ENCODE results near the gene MYH7B. TPM values are rescaled to one million over a fixed set of nuclear protein-coding genes. Genes with fewer than 3 reads are reported as not detected.

Gene MYH7B
- total RNA-seq, 1 experiment from 2014 or later, result 0.74 TPM

GRCh38 chr20:34927736-34928135 lies 27.9 kb upstream of the MYH7B start:
- intact Hi-C loops (cut with micrococcal nuclease), result no loop called here
- CTCF ChIA-PET, result no interaction called here
- H3K27me3 ChIP-seq (ENCODE audit: insufficient read depth, low read length), result no peaks in the 10 kb centered on the region
- no TSS peak for BruUV-seq (replicated peaks)
- no peak for TF ChIP-seq CBX3 (IDR thresholded peaks at IDR 0.05; ENCODE audit: low read depth)
- no peak for TF ChIP-seq FOSL1 (IDR thresholded peaks at IDR 0.05; ENCODE audit: low read depth)
- TF ChIP-seq ELF1 (IDR thresholded peaks at IDR 0.05; ENCODE audit: borderline replicate concordance, low read depth), result no peak
- POLR2A ChIA-PET, result no interaction called here
- H3K4me3 ChIP-seq (replicated peaks in 1 of 2; ENCODE audit: low read depth in 1 of 2, low read length in 2 of 2), result no peak overlapping the region
- H3K79me2 ChIP-seq (ENCODE audit: insufficient read depth, low read length), result no peaks in the 10 kb centered on the region
- ATAC-seq (no peak), DNase-seq (ENCODE audit: low read depth, low spot score) (no peak)
- H3K36me3 ChIP-seq (ENCODE audit: control insufficient read depth in 1 of 2, insufficient read depth in 2 of 2, low read length in 2 of 2), result peaks cover 16 to 52% of the 10 kb centered on the region in 2 experiments
- H4K20me1 ChIP-seq (ENCODE audit: insufficient read depth), result no peaks in the 10 kb centered on the region
- H3K4me1 ChIP-seq (ENCODE audit: control insufficient read depth in 1 of 2, insufficient read depth in 2 of 2, low read length in 2 of 2), result peaks cover 2% of the 10 kb centered on the region in 2 experiments; a peak in 3 of 4 replicates
- RAD21 ChIA-PET (ENCODE audit: low non-redundant PET in 1 of 2, low total read pairs in 2 of 2, uncharacterized antibody in 2 of 2, unreplicated experiment in 2 of 2), result interaction anchor here in 1 of 2 experiments (0.6 kb wide), 1 partner anchor 53 kb away, joined by 4 read pairs; no protein-coding TSS in a partner anchor
- no peak overlapping the region for H2AFZ ChIP-seq (ENCODE audit: low read depth, low read length, poor library complexity, severe bottlenecking)
- H3K9me2 ChIP-seq (ENCODE audit: insufficient read depth), result no peaks in the 10 kb centered on the region
- H3K9ac ChIP-seq (ENCODE audit: low read length), result no peak overlapping the region
- peaks cover 0 to 6% of the 10 kb centered on the region in 2 experiments; a peak in 2 of 4 replicates for H3K9me3 ChIP-seq (ENCODE audit: control insufficient read depth in 1 of 2, insufficient read depth in 1 of 2, low read depth in 1 of 2, low read length in 2 of 2)
- H3K4me2 ChIP-seq (ENCODE audit: low read length), result no peak overlapping the region
- no peak overlapping the region for H3K27ac ChIP-seq (ENCODE audit: low read depth, low read length)

- CTCF ChIA-PET, result no interaction called here
- DNase-seq (ENCODE audit: low read depth, low spot score) (no peak), ATAC-seq (no peak)
- H3K9ac ChIP-seq (ENCODE audit: low read length), result no peak overlapping the region
- H3K4me2 ChIP-seq (ENCODE audit: low read length), result no peak overlapping the region
- H2AFZ ChIP-seq (ENCODE audit: low read depth, low read length, poor library complexity, severe bottlenecking), result no peak overlapping the region
- no peaks in the 10 kb centered on the region for H3K27me3 ChIP-seq (ENCODE audit: insufficient read depth, low read length)
- peaks cover 0 to 2% of the 10 kb centered on the region in 2 experiments; a peak in 2 of 4 replicates for H3K4me1 ChIP-seq (ENCODE audit: control insufficient read depth in 1 of 2, insufficient read depth in 2 of 2, low read length in 2 of 2)
- H3K36me3 ChIP-seq (ENCODE audit: control insufficient read depth in 1 of 2, insufficient read depth in 2 of 2, low read length in 2 of 2), result peaks cover 19 to 45% of the 10 kb centered on the region in 2 experiments
- POLR2A ChIA-PET, result no interaction called here
- H4K20me1 ChIP-seq (ENCODE audit: insufficient read depth), result no peaks in the 10 kb centered on the region
- intact Hi-C loops (cut with micrococcal nuclease), result no loop called here
- H3K9me2 ChIP-seq (ENCODE audit: insufficient read depth), result no peaks in the 10 kb centered on the region
- H3K27ac ChIP-seq (ENCODE audit: low read depth, low read length), result no peak overlapping the region
- H3K4me3 ChIP-seq (replicated peaks in 1 of 2; ENCODE audit: low read depth in 1 of 2, low read length in 2 of 2), result no peak overlapping the region
- peaks cover 0 to under 1% of the 10 kb centered on the region in 2 experiments; a peak in 2 of 4 replicates for H3K9me3 ChIP-seq (ENCODE audit: control insufficient read depth in 1 of 2, insufficient read depth in 1 of 2, low read depth in 1 of 2, low read length in 2 of 2)
- H3K79me2 ChIP-seq (ENCODE audit: insufficient read depth, low read length), result no peaks in the 10 kb centered on the region
- RAD21 ChIA-PET (ENCODE audit: low non-redundant PET in 1 of 2, low total read pairs in 2 of 2, uncharacterized antibody in 2 of 2, unreplicated experiment in 2 of 2), result no interaction called here
- TSS peak; percentile 40 for BruUV-seq (replicated peaks)
- no peak for TF ChIP-seq EZH2phosphoT487 (IDR thresholded peaks at IDR 0.05; ENCODE audit: borderline replicate concordance)
- no peak for TF ChIP-seq CBX3 (IDR thresholded peaks at IDR 0.05; ENCODE audit: low read depth)
- no peak for TF ChIP-seq CEBPB (IDR thresholded peaks at IDR 0.05; ENCODE audit: low read depth)
- TF ChIP-seq RAD21 (IDR thresholded peaks at IDR 0.05; ENCODE audit: low read depth), result no peak
- TF ChIP-seq YY1 (IDR thresholded peaks at IDR 0.05; ENCODE audit: extremely low read depth, insufficient replicate concordance, low read depth, low read length), result no peak
- TF ChIP-seq, protein P1, sequence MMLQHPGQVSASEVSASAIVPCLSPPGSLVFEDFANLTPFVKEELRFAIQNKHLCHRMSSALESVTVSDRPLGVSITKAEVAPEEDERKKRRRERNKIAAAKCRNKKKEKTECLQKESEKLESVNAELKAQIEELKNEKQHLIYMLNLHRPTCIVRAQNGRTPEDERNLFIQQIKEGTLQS (IDR thresholded peaks at IDR 0.05), result no peak
- no peak for TF ChIP-seq SIN3A (IDR thresholded peaks at IDR 0.05; ENCODE audit: low read depth)
- TF ChIP-seq, protein P2, sequence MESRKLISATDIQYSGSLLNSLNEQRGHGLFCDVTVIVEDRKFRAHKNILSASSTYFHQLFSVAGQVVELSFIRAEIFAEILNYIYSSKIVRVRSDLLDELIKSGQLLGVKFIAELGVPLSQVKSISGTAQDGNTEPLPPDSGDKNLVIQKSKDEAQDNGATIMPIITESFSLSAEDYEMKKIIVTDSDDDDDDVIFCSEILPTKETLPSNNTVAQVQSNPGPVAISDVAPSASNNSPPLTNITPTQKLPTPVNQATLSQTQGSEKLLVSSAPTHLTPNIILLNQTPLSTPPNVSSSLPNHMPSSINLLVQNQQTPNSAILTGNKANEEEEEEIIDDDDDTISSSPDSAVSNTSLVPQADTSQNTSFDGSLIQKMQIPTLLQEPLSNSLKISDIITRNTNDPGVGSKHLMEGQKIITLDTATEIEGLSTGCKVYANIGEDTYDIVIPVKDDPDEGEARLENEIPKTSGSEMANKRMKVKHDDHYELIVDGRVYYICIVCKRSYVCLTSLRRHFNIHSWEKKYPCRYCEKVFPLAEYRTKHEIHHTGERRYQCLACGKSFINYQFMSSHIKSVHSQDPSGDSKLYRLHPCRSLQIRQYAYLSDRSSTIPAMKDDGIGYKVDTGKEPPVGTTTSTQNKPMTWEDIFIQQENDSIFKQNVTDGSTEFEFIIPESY (IDR thresholded peaks at IDR 0.05; ENCODE audit: extremely low read depth, insufficient replicate concordance, low read length), result no peak
- TF ChIP-seq, protein P3, sequence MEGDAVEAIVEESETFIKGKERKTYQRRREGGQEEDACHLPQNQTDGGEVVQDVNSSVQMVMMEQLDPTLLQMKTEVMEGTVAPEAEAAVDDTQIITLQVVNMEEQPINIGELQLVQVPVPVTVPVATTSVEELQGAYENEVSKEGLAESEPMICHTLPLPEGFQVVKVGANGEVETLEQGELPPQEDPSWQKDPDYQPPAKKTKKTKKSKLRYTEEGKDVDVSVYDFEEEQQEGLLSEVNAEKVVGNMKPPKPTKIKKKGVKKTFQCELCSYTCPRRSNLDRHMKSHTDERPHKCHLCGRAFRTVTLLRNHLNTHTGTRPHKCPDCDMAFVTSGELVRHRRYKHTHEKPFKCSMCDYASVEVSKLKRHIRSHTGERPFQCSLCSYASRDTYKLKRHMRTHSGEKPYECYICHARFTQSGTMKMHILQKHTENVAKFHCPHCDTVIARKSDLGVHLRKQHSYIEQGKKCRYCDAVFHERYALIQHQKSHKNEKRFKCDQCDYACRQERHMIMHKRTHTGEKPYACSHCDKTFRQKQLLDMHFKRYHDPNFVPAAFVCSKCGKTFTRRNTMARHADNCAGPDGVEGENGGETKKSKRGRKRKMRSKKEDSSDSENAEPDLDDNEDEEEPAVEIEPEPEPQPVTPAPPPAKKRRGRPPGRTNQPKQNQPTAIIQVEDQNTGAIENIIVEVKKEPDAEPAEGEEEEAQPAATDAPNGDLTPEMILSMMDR (IDR thresholded peaks at IDR 0.05 in 2 of 3, conservative IDR thresholded peaks at IDR 0.05 in 1 of 3; ENCODE audit: borderline replicate concordance in 1 of 3, insufficient read depth in 1 of 3, low read depth in 2 of 3, low read length in 2 of 3), result no peak
- TF ChIP-seq, protein P4, sequence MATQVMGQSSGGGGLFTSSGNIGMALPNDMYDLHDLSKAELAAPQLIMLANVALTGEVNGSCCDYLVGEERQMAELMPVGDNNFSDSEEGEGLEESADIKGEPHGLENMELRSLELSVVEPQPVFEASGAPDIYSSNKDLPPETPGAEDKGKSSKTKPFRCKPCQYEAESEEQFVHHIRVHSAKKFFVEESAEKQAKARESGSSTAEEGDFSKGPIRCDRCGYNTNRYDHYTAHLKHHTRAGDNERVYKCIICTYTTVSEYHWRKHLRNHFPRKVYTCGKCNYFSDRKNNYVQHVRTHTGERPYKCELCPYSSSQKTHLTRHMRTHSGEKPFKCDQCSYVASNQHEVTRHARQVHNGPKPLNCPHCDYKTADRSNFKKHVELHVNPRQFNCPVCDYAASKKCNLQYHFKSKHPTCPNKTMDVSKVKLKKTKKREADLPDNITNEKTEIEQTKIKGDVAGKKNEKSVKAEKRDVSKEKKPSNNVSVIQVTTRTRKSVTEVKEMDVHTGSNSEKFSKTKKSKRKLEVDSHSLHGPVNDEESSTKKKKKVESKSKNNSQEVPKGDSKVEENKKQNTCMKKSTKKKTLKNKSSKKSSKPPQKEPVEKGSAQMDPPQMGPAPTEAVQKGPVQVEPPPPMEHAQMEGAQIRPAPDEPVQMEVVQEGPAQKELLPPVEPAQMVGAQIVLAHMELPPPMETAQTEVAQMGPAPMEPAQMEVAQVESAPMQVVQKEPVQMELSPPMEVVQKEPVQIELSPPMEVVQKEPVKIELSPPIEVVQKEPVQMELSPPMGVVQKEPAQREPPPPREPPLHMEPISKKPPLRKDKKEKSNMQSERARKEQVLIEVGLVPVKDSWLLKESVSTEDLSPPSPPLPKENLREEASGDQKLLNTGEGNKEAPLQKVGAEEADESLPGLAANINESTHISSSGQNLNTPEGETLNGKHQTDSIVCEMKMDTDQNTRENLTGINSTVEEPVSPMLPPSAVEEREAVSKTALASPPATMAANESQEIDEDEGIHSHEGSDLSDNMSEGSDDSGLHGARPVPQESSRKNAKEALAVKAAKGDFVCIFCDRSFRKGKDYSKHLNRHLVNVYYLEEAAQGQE (IDR thresholded peaks at IDR 0.05; ENCODE audit: low read depth), result no peak
These were observed 27.3 kb upstream of the MYH7B start for GRCh38 chr20:34928411-34928810.
